CD4-positive, alpha-beta T cell (primary cell): ENCODE measurements around the gene CNBP. TPM values are rescaled to one million over a fixed set of nuclear protein-coding genes. Genes with fewer than 3 reads are reported as not detected.

Source experiments
- ATAC-seq: fragments of 200-7000 bp; cut with Tn5 transposase; one replicate; pipeline ENCODE4 v1.10.0; 2022; ENCODE audit warnings: mild to moderate bottlenecking; ENCODE audit not compliant: poor library complexity
- CTCF ChIA-PET: fragments of 350-600 bp; sonication (Branson Sonifier 250); formaldehyde crosslinking; loops from one replicate; lab custom pipeline; 2021; ENCODE audit warnings: antibody characterized with exemption, inconsistent platforms; lab: Charles Lee
- POLR2A ChIA-PET: fragments of 350-600 bp; sonication (Branson Sonifier 250); formaldehyde crosslinking; loops from one replicate; lab custom pipeline; 2021; ENCODE audit warnings: antibody characterized with exemption, inconsistent platforms; lab: Charles Lee
- DNase-seq, 14 experiments: peaks; one replicate each; pipeline ENCODE4 v3.0.0-alpha.2; 2013 to 2020; ENCODE audit warnings: mixed read lengths in 2 of 14
- H3K27ac ChIP-seq, 2 donors: one replicate each; pipeline versions ENCODE4 v1.5.1 to v1.7.0; 2013; ENCODE audit warnings: low read length in 2 of 2, low read depth in 1 of 2, mild to moderate bottlenecking in 1 of 2
- H3K27me3 ChIP-seq, 2 experiments: 1 replicate in 1 of 2; 2 replicates in 1 of 2; pipeline versions ENCODE4 v1.6.1 to v1.7.0; 2013; ENCODE audit warnings: low read length in 2 of 2, control low read depth in 1 of 2, mild to moderate bottlenecking in 1 of 2, moderate library complexity in 1 of 2; ENCODE audit not compliant: insufficient read depth in 2 of 2, control insufficient read depth in 1 of 2
- H3K36me3 ChIP-seq: one replicate; pipeline ENCODE4 v1.6.1; 2013; ENCODE audit warnings: low read length, control low read depth; ENCODE audit not compliant: insufficient read depth
- H3K4me1 ChIP-seq: one replicate; pipeline ENCODE4 v1.6.1; 2013; ENCODE audit warnings: low read length, control low read depth; ENCODE audit not compliant: insufficient read depth
- H3K4me3 ChIP-seq: one replicate; pipeline ENCODE4 v1.5.1; 2013; ENCODE audit warnings: mild to moderate bottlenecking, low read length, moderate library complexity
- H3K9me3 ChIP-seq, 2 experiments: 1 replicate in 1 of 2; 2 replicates in 1 of 2; pipeline versions ENCODE4 v1.6.1 to v1.7.0; 2013; ENCODE audit warnings: low read length in 2 of 2, mild to moderate bottlenecking in 2 of 2, control low read depth in 1 of 2, moderate library complexity in 1 of 2; ENCODE audit not compliant: control insufficient read depth in 1 of 2, insufficient read depth in 1 of 2
- H3K27ac Mint-ChIP-seq: one replicate; pipeline ENCODE4 v1.8.0; 2020; ENCODE audit warnings: mixed read lengths
- H3K27me3 Mint-ChIP-seq: one replicate; pipeline ENCODE4 v1.8.0; 2021; ENCODE audit warnings: mixed read lengths
- H3K36me3 Mint-ChIP-seq: one replicate; pipeline ENCODE4 v1.8.0; 2021; ENCODE audit warnings: low read depth, mixed read lengths
- H3K4me1 Mint-ChIP-seq: one replicate; pipeline ENCODE4 v1.8.0; 2021; ENCODE audit warnings: low read depth, mixed read lengths
- H3K4me3 Mint-ChIP-seq: one replicate; pipeline ENCODE4 v1.8.0; 2020; ENCODE audit warnings: mild to moderate bottlenecking, mixed read lengths
- H3K9me3 Mint-ChIP-seq: one replicate; pipeline ENCODE4 v1.8.0; 2020; ENCODE audit warnings: mixed read lengths
- CTCF ChIP-seq: fragments of 200-600 bp; IDR thresholded peaks from one replicate; pipeline ENCODE4 v1.8.0; 2022; ENCODE audit warnings: antibody characterized with exemption, mild to moderate bottlenecking
- intact Hi-C, 2 experiments: fragments of 100-400 bp; cut with DNase I in 1 of 2; cut with micrococcal nuclease in 1 of 2; formaldehyde crosslinking; loops; one replicate each; pipeline versions ENCODE4 v1.15.1 to v1.9.0; 2023 to 2025; cut with DNase I, micrococcal nuclease
- polyA plus RNA-seq, 2 donors: library from polyadenylated mRNA; unstranded; fragments of 120-200 nt; gene quantifications; one replicate each; pipeline ENCODE4 v1.2.1, GENCODE V29; 2013
- total RNA-seq, 174 experiments: library from RNA in 2 of 174; stranded (reverse) in 2 of 174; gene quantifications; one replicate each; pipeline ENCODE4 v1.2.3 and lab custom pipeline; 2021 to 2026

Gene CNBP
- total RNA-seq (100 to 1,000 TPM; 260 to 267 TPM), total RNA-seq (lab: John Stamatoyannopoulos, UW) (291 to 835 (median 504) reads per million in 172 experiments)
- polyA plus RNA-seq (2013, experiment 1 of 2): 470 TPM
- polyA plus RNA-seq (2013, experiment 2 of 2): 437 TPM

- Histone ChIP-seq H3K36me3 (peaks cover 12% of the 10 kb centered on the region), H3K9me3 (no peaks in the 10 kb centered on the region), H3K27ac (peak within 1 kb of the TSS; percentile 91 to 95), H3K4me3 (peak within 1 kb of the TSS; percentile 68), H3K4me1 (peaks cover 37% of the 10 kb centered on the region), H3K27me3 (no peaks in the 10 kb centered on the region)
- peaks cover 57% of the 10 kb centered on the region for H3K36me3 Mint-ChIP-seq
- intact Hi-C loops: loop anchor here (1.0 to 10.0 kb wide), 10 partner anchors 22 to 711 kb away; partner anchors contain the start of genes COPG1 (in 2 of the 2), ACAD9 (in 1 of the 2), ISY1 (in 1 of the 2) and TMCC1 (in 1 of the 2)
- ATAC-seq (peak; percentile 95), DNase-seq (peak; percentile 82 to 97 (median 91))
- POLR2A ChIA-PET: interaction anchor here (0.6 to 6.4 kb wide), 27 partner anchors 11 to 566 kb away, joined by 3 to 120 read pairs (median 4); partner anchors contain the start of genes ACAD9, CFAP92, COPG1 and RAB43
- CTCF ChIA-PET: interaction anchor here (0.6 to 2.6 kb wide), 3 partner anchors 20 to 131 kb away, joined by 3 to 18 read pairs (median 5); no protein-coding TSS in a partner anchor
- no peak for TF ChIP-seq CTCF
- peaks cover 49% of the 10 kb centered on the region for H3K4me1 Mint-ChIP-seq
- H3K4me3 Mint-ChIP-seq: peak within 1 kb of the TSS; percentile 100
- H3K27me3 Mint-ChIP-seq: no peaks in the 10 kb centered on the region
- peak within 1 kb of the TSS; percentile 100 for H3K27ac Mint-ChIP-seq
- no peaks in the 10 kb centered on the region for H3K9me3 Mint-ChIP-seq
Observed at GRCh38 chr3:129183569-129184395, at the start of gene CNBP. Gene CNBP (minus strand): TSS chr3:129183896. CDS start chr3:129171757, 12,139 bp downstream.

GRCh38 chr3:129231331-129232119 is 47.8 kb upstream of the CNBP start:
- H3K27me3 ChIP-seq: no peaks in the 10 kb centered on the region
- H3K36me3 Mint-ChIP-seq: no peaks in the 10 kb centered on the region
- DNase-seq: peak in 1 of 14 experiments; percentile 39
- ChIA-PET POLR2A (no interaction called here), CTCF (no interaction called here)
- no peaks in the 10 kb centered on the region for H3K27me3 Mint-ChIP-seq
- intact Hi-C loops: no loop called here
- no peaks in the 10 kb centered on the region for H3K9me3 Mint-ChIP-seq
- H3K4me1 Mint-ChIP-seq: peaks cover 15% of the 10 kb centered on the region
- no peaks in the 10 kb centered on the region for H3K9me3 ChIP-seq
- H3K27ac ChIP-seq: no peak overlapping the region
- no peak for ATAC-seq
- no peak overlapping the region for H3K4me3 Mint-ChIP-seq
- no peaks in the 10 kb centered on the region for H3K36me3 ChIP-seq
- TF ChIP-seq CTCF: no peak
- H3K4me3 ChIP-seq: no peak overlapping the region
- peaks cover 16% of the 10 kb centered on the region for H3K4me1 ChIP-seq
- no peak overlapping the region for H3K27ac Mint-ChIP-seq

- H3K9me3 Mint-ChIP-seq: no peaks in the 10 kb centered on the region
- ChIA-PET CTCF (interaction anchor here (0.7 kb wide), 1 partner anchor 594 kb away, joined by 5 read pairs; no protein-coding TSS in a partner anchor), POLR2A (no interaction called here)
- DNase-seq (peak in 3 of 14 experiments; percentile 19 to 70 (median 54)), ATAC-seq (no peak)
- no peaks in the 10 kb centered on the region for H3K36me3 Mint-ChIP-seq
- Histone ChIP-seq H3K4me1 (peaks cover 25% of the 10 kb centered on the region), H3K4me3 (no peak overlapping the region), H3K9me3 (no peaks in the 10 kb centered on the region), H3K36me3 (no peaks in the 10 kb centered on the region), H3K27ac (no peak overlapping the region), H3K27me3 (no peaks in the 10 kb centered on the region)
- H3K4me1 Mint-ChIP-seq: peaks cover 19% of the 10 kb centered on the region
- no peak for TF ChIP-seq CTCF
- H3K4me3 Mint-ChIP-seq: no peak overlapping the region
- H3K27ac Mint-ChIP-seq: no peak overlapping the region
- intact Hi-C loops: no loop called here
- H3K27me3 Mint-ChIP-seq: no peaks in the 10 kb centered on the region
Observed at GRCh38 chr3:129230311-129231019, 46.8 kb upstream of the CNBP start.
